ENCODE data around the gene SLC16A1.

SLC16A1 gene

DNA sequence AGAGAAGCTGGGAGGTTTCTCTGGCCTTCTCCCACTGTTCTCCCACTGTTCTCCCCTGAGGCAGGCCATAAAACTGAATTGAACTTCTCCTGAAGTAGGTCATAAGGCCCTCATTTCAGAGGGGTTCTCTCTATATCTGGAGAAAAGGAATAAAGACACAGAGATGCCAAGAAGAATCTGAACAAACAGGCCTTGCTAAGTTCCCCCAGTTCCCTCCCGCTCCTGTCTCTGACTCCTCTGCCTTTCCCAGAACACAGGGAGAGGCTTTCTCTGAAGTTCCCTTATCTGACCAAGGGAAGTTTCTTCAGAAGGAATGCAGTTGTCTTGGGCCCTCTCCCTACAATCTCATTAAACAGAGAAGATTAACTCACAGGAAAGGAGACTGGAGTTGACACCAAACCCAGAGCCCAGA is 83.4 kb downstream of the SLC16A1 start:
- H3K79me2 ChIP-seq (ENCODE audit: control insufficient read depth, insufficient read depth, low read length, poor library complexity) = peaks cover 2% of the 10 kb centered on the region
- H4K91ac ChIP-seq (ENCODE audit: low read depth, low read length) = no peak overlapping the region
- peak; percentile 76 to 88 for DNase-seq
- H2BK12ac ChIP-seq (ENCODE audit: low read length) = peak overlapping the region; percentile 61
- peak overlapping the region; percentile 96 for H3K27ac ChIP-seq (ENCODE audit: low read depth, low read length)
- no peaks in the 10 kb centered on the region for H3K9me3 ChIP-seq (ENCODE audit: insufficient read depth, low read depth, low read length)
- H3K9ac ChIP-seq (ENCODE audit: low read length) = no peak overlapping the region
- H3K79me1 ChIP-seq (ENCODE audit: low read length) = peaks cover 18% of the 10 kb centered on the region
- no peak overlapping the region for H2AK5ac ChIP-seq (ENCODE audit: low read length)
- H2BK120ac ChIP-seq (ENCODE audit: insufficient read depth, low read length, poor library complexity) = peak overlapping the region; percentile 10
- no peak overlapping the region for H3K18ac ChIP-seq (ENCODE audit: low read length)
- no CpG with 5 or more reads among the region's 1 CpG for WGBS (ENCODE audit: extremely low coverage, insufficient coverage, insufficient read length)
- H3K4ac ChIP-seq (ENCODE audit: low read depth, low read length) = no peak overlapping the region
- H3K27me3 ChIP-seq (ENCODE audit: insufficient read depth, low read length) = no peaks in the 10 kb centered on the region
- H3K14ac ChIP-seq (ENCODE audit: low read length) = no peak overlapping the region
- peak overlapping the region; percentile 29 for H4K8ac ChIP-seq (ENCODE audit: low read depth, low read length)
- H3K4me3 ChIP-seq (ENCODE audit: low read depth, low read length) = no peak overlapping the region
- H3K36me3 ChIP-seq (ENCODE audit: control insufficient read depth in 1 of 2, insufficient read depth in 2 of 2, low read length in 2 of 2) = peaks cover 0 to 2% of the 10 kb centered on the region in 2 experiments
- no peak overlapping the region for H4K12ac ChIP-seq (ENCODE audit: low read depth, low read length)
- peak overlapping the region; percentile 15 for H3K4me2 ChIP-seq (ENCODE audit: low read length)
- no peak overlapping the region for H3K23ac ChIP-seq (ENCODE audit: low read length)
- H3K4me1 ChIP-seq (ENCODE audit: control insufficient read depth in 1 of 2, insufficient read depth in 2 of 2, low read length in 2 of 2) = peaks cover 10 to 18% of the 10 kb centered on the region in 2 experiments
- no peak overlapping the region for H2AFZ ChIP-seq (ENCODE audit: insufficient read depth, low read length, poor library complexity)
- H2BK5ac ChIP-seq (ENCODE audit: low read depth, low read length, poor library complexity) = peak overlapping the region; percentile 67

DNA sequence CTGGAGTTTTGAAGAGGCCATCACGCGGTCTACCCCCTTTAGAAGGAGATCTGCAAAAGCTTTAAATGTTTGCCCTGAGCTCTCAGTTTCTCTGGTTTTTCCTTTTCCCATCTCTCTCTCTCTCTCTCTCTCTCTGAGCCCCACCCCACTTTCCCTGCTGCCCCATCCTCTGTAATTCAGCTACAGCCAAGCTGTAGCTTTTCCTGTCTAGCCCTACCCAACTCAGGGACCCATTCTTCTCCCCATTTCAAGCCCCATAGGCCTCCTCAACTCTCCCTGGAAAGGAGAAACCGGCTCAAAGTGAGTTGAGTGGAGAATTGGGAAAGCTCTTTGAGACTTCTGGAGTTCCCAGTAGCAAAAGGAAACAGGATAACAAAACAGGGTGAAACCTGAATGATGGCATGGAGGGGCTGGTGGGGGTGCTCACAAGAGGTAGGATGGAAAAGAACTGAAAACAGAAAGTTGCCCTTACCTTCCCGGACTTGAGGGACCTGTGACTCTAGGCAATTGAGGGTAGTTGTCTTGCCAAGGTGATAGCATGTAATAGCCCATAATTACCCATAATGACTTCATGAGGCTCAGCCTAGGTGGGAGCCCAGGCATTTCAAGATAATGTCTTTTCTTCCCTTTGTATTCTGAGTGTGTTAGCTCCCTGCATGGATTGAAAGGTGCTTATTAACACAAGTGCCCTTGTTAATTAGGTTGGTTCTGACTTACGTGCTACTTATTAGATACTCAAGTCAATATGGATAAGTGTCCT is 84.9 kb downstream of the SLC16A1 start:
- peak overlapping the region; percentile 61 for H3K27ac ChIP-seq (ENCODE audit: low read depth, low read length)
- peak overlapping the region; percentile 33 for H2BK12ac ChIP-seq (ENCODE audit: low read length)
- no peak overlapping the region for H2AFZ ChIP-seq (ENCODE audit: insufficient read depth, low read length, poor library complexity)
- no peaks in the 10 kb centered on the region for H3K27me3 ChIP-seq (ENCODE audit: insufficient read depth, low read length)
- no peak for DNase-seq
- no peak overlapping the region for H3K18ac ChIP-seq (ENCODE audit: low read length)
- H4K8ac ChIP-seq (ENCODE audit: low read depth, low read length) = peak overlapping the region; percentile 25
- H2AK5ac ChIP-seq (ENCODE audit: low read length) = peak overlapping the region; percentile 10
- no peak overlapping the region for H3K23ac ChIP-seq (ENCODE audit: low read length)
- H4K91ac ChIP-seq (ENCODE audit: low read depth, low read length) = peak overlapping the region; percentile 93
- H3K4me3 ChIP-seq (ENCODE audit: low read depth, low read length) = no peak overlapping the region
- peak overlapping the region; percentile 74 for H2BK120ac ChIP-seq (ENCODE audit: insufficient read depth, low read length, poor library complexity)
- peaks cover 13 to 21% of the 10 kb centered on the region in 2 experiments for H3K4me1 ChIP-seq (ENCODE audit: control insufficient read depth in 1 of 2, insufficient read depth in 2 of 2, low read length in 2 of 2)
- no peak overlapping the region for H3K4me2 ChIP-seq (ENCODE audit: low read length)
- H3K14ac ChIP-seq (ENCODE audit: low read length) = peak overlapping the region; percentile 27
- no peaks in the 10 kb centered on the region for H3K9me3 ChIP-seq (ENCODE audit: insufficient read depth, low read depth, low read length)
- peak overlapping the region; percentile 49 for H2BK5ac ChIP-seq (ENCODE audit: low read depth, low read length, poor library complexity)
- no peak overlapping the region for H3K4ac ChIP-seq (ENCODE audit: low read depth, low read length)
- peaks cover 0 to 2% of the 10 kb centered on the region in 2 experiments for H3K36me3 ChIP-seq (ENCODE audit: control insufficient read depth in 1 of 2, insufficient read depth in 2 of 2, low read length in 2 of 2)
- no peak overlapping the region for H4K12ac ChIP-seq (ENCODE audit: low read depth, low read length)
- H3K9ac ChIP-seq (ENCODE audit: low read length) = no peak overlapping the region
- no CpG with 5 or more reads among the region's 5 CpGs for WGBS (ENCODE audit: extremely low coverage, insufficient coverage, insufficient read length)
- peaks cover 5% of the 10 kb centered on the region for H3K79me2 ChIP-seq (ENCODE audit: control insufficient read depth, insufficient read depth, low read length, poor library complexity)
- peaks cover 27% of the 10 kb centered on the region for H3K79me1 ChIP-seq (ENCODE audit: low read length)

GRCh38 chr1:112869895-112870294 is 86.1 kb downstream of the SLC16A1 start:
- no CpG with 5 or more reads among the region's 4 CpGs for WGBS (ENCODE audit: extremely low coverage, insufficient coverage, insufficient read length)
- peak overlapping the region; percentile 43 for H3K4ac ChIP-seq (ENCODE audit: low read depth, low read length)
- no peak overlapping the region for H3K4me3 ChIP-seq (ENCODE audit: low read depth, low read length)
- H3K18ac ChIP-seq (ENCODE audit: low read length) = no peak overlapping the region
- no peaks in the 10 kb centered on the region for H3K27me3 ChIP-seq (ENCODE audit: insufficient read depth, low read length)
- no peak overlapping the region for H2BK5ac ChIP-seq (ENCODE audit: low read depth, low read length, poor library complexity)
- H3K79me1 ChIP-seq (ENCODE audit: low read length) = peaks cover 30% of the 10 kb centered on the region
- H2AK5ac ChIP-seq (ENCODE audit: low read length) = peak overlapping the region; percentile 55
- H3K9ac ChIP-seq (ENCODE audit: low read length) = no peak overlapping the region
- H3K27ac ChIP-seq (ENCODE audit: low read depth, low read length) = no peak overlapping the region
- no peak overlapping the region for H2AFZ ChIP-seq (ENCODE audit: insufficient read depth, low read length, poor library complexity)
- DNase-seq = no peak
- peak overlapping the region; percentile 69 for H4K91ac ChIP-seq (ENCODE audit: low read depth, low read length)
- H3K23ac ChIP-seq (ENCODE audit: low read length) = no peak overlapping the region
- H4K8ac ChIP-seq (ENCODE audit: low read depth, low read length) = peak overlapping the region; percentile 29
- no peak overlapping the region for H4K12ac ChIP-seq (ENCODE audit: low read depth, low read length)
- H3K14ac ChIP-seq (ENCODE audit: low read length) = peak overlapping the region; percentile 41
- H3K9me3 ChIP-seq (ENCODE audit: insufficient read depth, low read depth, low read length) = no peaks in the 10 kb centered on the region
- peaks cover 16 to 21% of the 10 kb centered on the region in 2 experiments for H3K4me1 ChIP-seq (ENCODE audit: control insufficient read depth in 1 of 2, insufficient read depth in 2 of 2, low read length in 2 of 2)
- H3K4me2 ChIP-seq (ENCODE audit: low read length) = no peak overlapping the region
- peaks cover 0 to 2% of the 10 kb centered on the region in 2 experiments for H3K36me3 ChIP-seq (ENCODE audit: control insufficient read depth in 1 of 2, insufficient read depth in 2 of 2, low read length in 2 of 2)
- H2BK12ac ChIP-seq (ENCODE audit: low read length) = peak overlapping the region; percentile 62
- H2BK120ac ChIP-seq (ENCODE audit: insufficient read depth, low read length, poor library complexity) = peak overlapping the region; percentile 81
- H3K79me2 ChIP-seq (ENCODE audit: control insufficient read depth, insufficient read depth, low read length, poor library complexity) = peaks cover 5% of the 10 kb centered on the region

- peak overlapping the region; percentile 96 for H3K14ac ChIP-seq (ENCODE audit: low read length)
- no peak overlapping the region for H3K4me3 ChIP-seq (ENCODE audit: low read depth, low read length)
- no CpG with 5 or more reads among the region's 2 CpGs for WGBS (ENCODE audit: extremely low coverage, insufficient coverage, insufficient read length)
- H3K18ac ChIP-seq (ENCODE audit: low read length) = peak overlapping the region; percentile 96
- H3K36me3 ChIP-seq (ENCODE audit: control insufficient read depth in 1 of 2, insufficient read depth in 2 of 2, low read length in 2 of 2) = peaks cover 0 to 2% of the 10 kb centered on the region in 2 experiments
- no peak overlapping the region for H3K23ac ChIP-seq (ENCODE audit: low read length)
- peaks cover 15 to 18% of the 10 kb centered on the region in 2 experiments for H3K4me1 ChIP-seq (ENCODE audit: control insufficient read depth in 1 of 2, insufficient read depth in 2 of 2, low read length in 2 of 2)
- no peak overlapping the region for H3K9ac ChIP-seq (ENCODE audit: low read length)
- no peak for DNase-seq
- H3K79me1 ChIP-seq (ENCODE audit: low read length) = peaks cover 34% of the 10 kb centered on the region
- H3K27ac ChIP-seq (ENCODE audit: low read depth, low read length) = peak overlapping the region; percentile 19
- peak overlapping the region; percentile 90 for H2BK5ac ChIP-seq (ENCODE audit: low read depth, low read length, poor library complexity)
- H3K4me2 ChIP-seq (ENCODE audit: low read length) = no peak overlapping the region
- H2BK12ac ChIP-seq (ENCODE audit: low read length) = peak overlapping the region; percentile 95
- H3K4ac ChIP-seq (ENCODE audit: low read depth, low read length) = peak overlapping the region; percentile 67
- peak overlapping the region; percentile 92 for H2AK5ac ChIP-seq (ENCODE audit: low read length)
- H4K12ac ChIP-seq (ENCODE audit: low read depth, low read length) = no peak overlapping the region
- H3K27me3 ChIP-seq (ENCODE audit: insufficient read depth, low read length) = no peaks in the 10 kb centered on the region
- H3K9me3 ChIP-seq (ENCODE audit: insufficient read depth, low read depth, low read length) = no peaks in the 10 kb centered on the region
- H4K91ac ChIP-seq (ENCODE audit: low read depth, low read length) = peak overlapping the region; percentile 98
- peak overlapping the region; percentile 69 for H4K8ac ChIP-seq (ENCODE audit: low read depth, low read length)
- no peak overlapping the region for H2AFZ ChIP-seq (ENCODE audit: insufficient read depth, low read length, poor library complexity)
- peaks cover 5% of the 10 kb centered on the region for H3K79me2 ChIP-seq (ENCODE audit: control insufficient read depth, insufficient read depth, low read length, poor library complexity)
- peak overlapping the region; percentile 99 for H2BK120ac ChIP-seq (ENCODE audit: insufficient read depth, low read length, poor library complexity)
Measured at GRCh38 chr1:112868191-112868590, 87.8 kb downstream of the SLC16A1 start.
